ENCODE results near the gene RNF157.

The RNF157 gene

DNA sequence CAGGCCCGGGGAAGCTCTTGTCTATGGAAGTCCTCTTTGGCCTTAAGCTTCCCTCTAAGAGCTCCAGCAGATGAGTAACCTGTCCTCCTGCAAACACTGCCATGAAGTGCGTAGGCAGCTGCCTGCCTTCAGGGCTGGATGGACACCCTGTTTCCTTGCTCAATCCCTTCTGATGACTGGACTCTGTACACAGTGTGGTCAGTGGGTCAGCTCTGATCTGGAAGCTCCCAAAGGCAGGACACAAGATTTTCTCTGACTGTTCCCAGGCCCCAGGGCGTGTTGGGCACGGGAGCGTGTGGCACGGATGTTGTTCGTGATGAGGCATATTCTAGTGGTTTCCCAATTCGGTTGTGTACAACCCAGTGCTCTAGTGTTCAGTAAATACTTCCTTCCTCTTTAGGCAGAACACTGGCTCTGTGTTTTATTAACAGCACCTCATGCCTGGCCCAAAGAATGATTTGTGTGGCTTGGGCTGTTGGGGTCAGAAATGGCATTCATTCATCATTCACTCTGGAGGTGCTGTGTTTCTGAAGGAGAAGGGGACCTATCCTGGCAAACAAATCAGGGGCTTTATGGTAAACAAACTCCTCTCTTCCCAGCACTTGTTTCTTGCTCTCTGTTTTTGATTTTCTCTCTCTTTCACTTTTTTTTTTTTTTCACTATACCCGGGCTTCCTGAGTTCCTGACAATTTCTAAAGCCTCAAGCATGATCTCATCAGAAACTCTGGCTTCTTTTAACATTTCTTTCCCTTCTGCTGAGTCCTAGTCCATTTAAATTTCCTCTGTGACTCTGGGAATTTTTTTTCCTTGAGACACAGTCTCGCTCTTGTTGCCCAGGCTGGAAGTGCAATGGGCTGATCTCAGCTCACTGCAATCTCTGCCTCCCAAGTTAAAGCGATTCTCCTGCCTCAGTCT is 12.0 kb upstream of the RNF157 start:
- no peaks in the 10 kb centered on the region for H3K27me3 ChIP-seq (ENCODE audit: insufficient read depth, low read depth)
- TF ChIP-seq, protein P1, sequence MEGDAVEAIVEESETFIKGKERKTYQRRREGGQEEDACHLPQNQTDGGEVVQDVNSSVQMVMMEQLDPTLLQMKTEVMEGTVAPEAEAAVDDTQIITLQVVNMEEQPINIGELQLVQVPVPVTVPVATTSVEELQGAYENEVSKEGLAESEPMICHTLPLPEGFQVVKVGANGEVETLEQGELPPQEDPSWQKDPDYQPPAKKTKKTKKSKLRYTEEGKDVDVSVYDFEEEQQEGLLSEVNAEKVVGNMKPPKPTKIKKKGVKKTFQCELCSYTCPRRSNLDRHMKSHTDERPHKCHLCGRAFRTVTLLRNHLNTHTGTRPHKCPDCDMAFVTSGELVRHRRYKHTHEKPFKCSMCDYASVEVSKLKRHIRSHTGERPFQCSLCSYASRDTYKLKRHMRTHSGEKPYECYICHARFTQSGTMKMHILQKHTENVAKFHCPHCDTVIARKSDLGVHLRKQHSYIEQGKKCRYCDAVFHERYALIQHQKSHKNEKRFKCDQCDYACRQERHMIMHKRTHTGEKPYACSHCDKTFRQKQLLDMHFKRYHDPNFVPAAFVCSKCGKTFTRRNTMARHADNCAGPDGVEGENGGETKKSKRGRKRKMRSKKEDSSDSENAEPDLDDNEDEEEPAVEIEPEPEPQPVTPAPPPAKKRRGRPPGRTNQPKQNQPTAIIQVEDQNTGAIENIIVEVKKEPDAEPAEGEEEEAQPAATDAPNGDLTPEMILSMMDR (conservative IDR thresholded peaks at IDR 0.05; ENCODE audit: low read depth, low read length): no peak
- H2AFZ ChIP-seq (ENCODE audit: low read depth): no peak overlapping the region
- no peak overlapping the region for H3K9ac ChIP-seq
- H3K4me2 ChIP-seq: no peak overlapping the region; the same call in 1 of the 2 replicates
- no peaks in the 10 kb centered on the region for H3K36me3 ChIP-seq (ENCODE audit: insufficient read depth)
- no peaks in the 10 kb centered on the region for H4K20me1 ChIP-seq (ENCODE audit: insufficient read depth)
- H3K4me3 ChIP-seq (IDR thresholded peaks at IDR 0.05; ENCODE audit: insufficient read depth, low read depth, low read length): no peak overlapping the region
- H3K79me2 ChIP-seq (ENCODE audit: insufficient read depth, low read depth): no peaks in the 10 kb centered on the region
- H3K27ac ChIP-seq: no peak overlapping the region
- peaks cover 43% of the 10 kb centered on the region for H3K4me1 ChIP-seq (ENCODE audit: low read depth, poor library complexity, severe bottlenecking)

DNA sequence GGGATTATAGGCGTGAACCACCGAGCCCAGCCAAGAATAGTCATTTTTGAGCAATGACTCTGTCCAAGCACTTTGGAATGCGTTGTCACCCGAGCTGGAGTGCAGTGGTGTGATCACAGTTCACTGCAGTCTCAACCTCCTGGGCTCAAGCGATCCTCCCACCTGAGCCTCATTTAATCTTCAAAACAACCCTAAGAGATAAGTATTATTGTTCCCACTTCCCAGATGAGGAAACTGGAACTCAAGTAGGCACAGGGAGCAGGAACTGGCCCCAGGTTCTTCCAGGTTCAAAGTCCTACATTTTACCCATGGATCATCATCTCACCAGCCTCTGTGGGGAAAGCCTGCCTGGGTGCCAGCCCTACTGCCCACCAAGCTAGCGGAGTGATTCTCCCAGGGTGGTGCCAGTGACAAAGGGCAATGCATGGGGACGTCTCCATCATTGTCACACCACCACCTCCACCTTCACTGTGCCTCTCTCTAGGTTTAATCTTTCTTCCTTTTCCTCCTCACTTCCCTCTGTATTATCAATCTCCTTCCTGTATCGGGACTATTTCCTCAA is 11.3 kb upstream of the RNF157 start:
- Histone ChIP-seq H3K4me2 (no peak overlapping the region), H3K36me3 (ENCODE audit: insufficient read depth) (no peaks in the 10 kb centered on the region), H3K79me2 (ENCODE audit: insufficient read depth, low read depth) (no peaks in the 10 kb centered on the region), H2AFZ (ENCODE audit: low read depth) (no peak overlapping the region), H3K9ac (no peak overlapping the region), H3K27me3 (ENCODE audit: insufficient read depth, low read depth) (no peaks in the 10 kb centered on the region), H3K27ac (no peak overlapping the region), H3K4me3 (IDR thresholded peaks at IDR 0.05; ENCODE audit: insufficient read depth, low read depth, low read length) (no peak overlapping the region), H4K20me1 (ENCODE audit: insufficient read depth) (no peaks in the 10 kb centered on the region), H3K4me1 (ENCODE audit: low read depth, poor library complexity, severe bottlenecking) (peaks cover 48% of the 10 kb centered on the region)
- TF ChIP-seq, protein P1 (conservative IDR thresholded peaks at IDR 0.05; ENCODE audit: low read depth, low read length): no peak

- Histone ChIP-seq H4K20me1 (ENCODE audit: insufficient read depth) (no peaks in the 10 kb centered on the region), H3K4me3 (IDR thresholded peaks at IDR 0.05; ENCODE audit: insufficient read depth, low read depth, low read length) (no peak overlapping the region), H3K27me3 (ENCODE audit: insufficient read depth, low read depth) (no peaks in the 10 kb centered on the region), H3K79me2 (ENCODE audit: insufficient read depth, low read depth) (no peaks in the 10 kb centered on the region), H2AFZ (ENCODE audit: low read depth) (no peak overlapping the region), H3K36me3 (ENCODE audit: insufficient read depth) (no peaks in the 10 kb centered on the region), H3K27ac (no peak overlapping the region), H3K4me2 (no peak overlapping the region), H3K9ac (no peak overlapping the region), H3K4me1 (ENCODE audit: low read depth, poor library complexity, severe bottlenecking) (peaks cover 57% of the 10 kb centered on the region)
- TF ChIP-seq, protein P1 (conservative IDR thresholded peaks at IDR 0.05; ENCODE audit: low read depth, low read length): no peak
These were observed 9.8 kb upstream of the RNF157 start for GRCh38 chr17:76250141-76250540.

DNA sequence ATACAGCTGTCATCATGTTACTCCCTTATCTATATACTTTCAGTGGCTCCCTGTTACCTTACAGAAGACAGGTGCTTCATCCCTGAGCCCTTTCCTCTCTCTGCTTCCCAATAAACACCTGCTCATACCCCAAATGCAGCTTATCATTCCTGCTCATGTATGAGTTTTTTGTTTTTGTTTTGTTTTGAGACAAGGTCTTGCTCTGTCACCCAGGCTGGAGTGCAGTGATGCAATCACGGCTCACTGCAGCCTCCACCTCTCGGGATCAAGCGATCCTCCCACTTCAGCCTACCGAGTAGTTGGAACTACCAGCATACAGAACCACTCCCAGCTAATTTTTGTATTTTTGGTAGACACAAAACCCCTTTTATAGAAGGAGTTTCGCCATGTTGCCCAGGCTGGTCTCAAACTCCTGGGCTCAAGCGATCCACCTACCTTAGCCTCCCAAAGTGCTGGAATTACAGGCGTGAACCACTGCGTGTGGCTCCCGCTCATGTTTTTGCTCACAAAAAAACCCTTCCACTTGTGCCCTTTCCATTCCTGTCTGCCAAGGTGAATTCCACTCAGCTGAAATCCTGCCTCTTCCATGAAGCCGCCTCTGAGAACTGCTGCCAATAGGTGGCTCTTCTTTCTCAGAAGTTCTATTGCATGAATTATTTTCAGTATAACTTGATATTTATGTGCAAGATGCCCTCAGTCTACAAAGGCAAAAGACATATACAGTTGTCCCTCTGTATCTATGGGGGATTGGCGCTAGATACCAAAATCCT is 7.9 kb upstream of the RNF157 start:
- Histone ChIP-seq H4K20me1 (ENCODE audit: insufficient read depth) (no peaks in the 10 kb centered on the region), H3K79me2 (ENCODE audit: insufficient read depth, low read depth) (no peaks in the 10 kb centered on the region), H2AFZ (ENCODE audit: low read depth) (no peak overlapping the region), H3K27ac (no peak overlapping the region; the same call in 1 of the 2 replicates), H3K4me1 (ENCODE audit: low read depth, poor library complexity, severe bottlenecking) (peaks cover 72% of the 10 kb centered on the region), H3K9ac (no peak overlapping the region), H3K4me2 (0 out of 2 replicates have a peak overlapping the region, but pooled peaks have one; percentile 12), H3K27me3 (ENCODE audit: insufficient read depth, low read depth) (no peaks in the 10 kb centered on the region), H3K36me3 (ENCODE audit: insufficient read depth) (no peaks in the 10 kb centered on the region), H3K4me3 (IDR thresholded peaks at IDR 0.05; ENCODE audit: insufficient read depth, low read depth, low read length) (no peak overlapping the region)
- TF ChIP-seq, protein P1 (conservative IDR thresholded peaks at IDR 0.05; ENCODE audit: low read depth, low read length): 0 out of 2 replicates have a peak, but pooled peaks have one; percentile 15

Data from KMS-11 (cell line).